HepG2 (cell line): ENCODE measurements around the gene BRD3. TPM values are rescaled to one million over a fixed set of nuclear protein-coding genes. Genes with fewer than 3 reads are reported as not detected.

Experiments used
- ATAC-seq: fragments of 200-7000 bp; cut with Tn5 transposase; 3 replicates; pipeline ENCODE4 v1.9.1; 2020; ENCODE audit warnings: mild to moderate bottlenecking, moderate library complexity
- BruUV-seq: library from RNA; stranded (reverse); fragments of 400-500 nt; replicated peaks from 2 replicates; lab custom pipeline; 2021; lab: Mats Ljungman, UMichigan
- CTCF ChIA-PET: fragments of 300-600 bp; formaldehyde crosslinking; extraction: SDS; loops from one replicate; lab custom pipeline; 2021; ENCODE audit warnings: low total read pairs, inconsistent platforms, low intra/inter-chr PET ratio; lab: Yijun Ruan, JAX
- POLR2A ChIA-PET: fragments of 350-600 bp; sonication (Branson Sonifier 250); formaldehyde crosslinking; loops from one replicate; lab custom pipeline; 2020; ENCODE audit warnings: antibody characterized with exemption, inconsistent platforms; lab: Yijun Ruan, JAX
- DNase-seq: peaks from one replicate; pipeline ENCODE4 v3.0.0-alpha.2; 2015; ENCODE audit warnings: low spot score
- FAIRE-seq: peaks from 3 replicates; lab custom pipeline; 2011; peaks lifted over from hg19 to GRCh38; lab: Jason Lieb, UNC
- H2AFZ ChIP-seq: one replicate; pipeline ENCODE4 v1.6.1; 2011; ENCODE audit warnings: low read length, inconsistent platforms
- H3K27ac ChIP-seq: fragments of 300-600 bp; 3 replicates; pipeline ENCODE4 v1.8.0; 2011; ENCODE audit warnings: mixed run types, mild to moderate bottlenecking, mixed read lengths, low read length, inconsistent platforms; ENCODE audit not compliant: insufficient read depth; ENCODE audit errors: extremely low read length
- H3K27me3 ChIP-seq, 2 experiments: fragments of 200-600 bp in 1 of 2; 2 replicates in 1 of 2; 3 replicates in 1 of 2; pipeline versions ENCODE4 v1.6.0 to v1.8.0; 2011; ENCODE audit warnings: low read length in 2 of 2, mild to moderate bottlenecking in 2 of 2, moderate library complexity in 2 of 2, inconsistent platforms in 1 of 2; ENCODE audit not compliant: insufficient read depth in 2 of 2, control insufficient read depth in 1 of 2
- H3K36me3 ChIP-seq, 2 experiments: fragments of 200-600 bp in 1 of 2; replicated peaks in 1 of 2; 2 replicates in 1 of 2; 3 replicates in 1 of 2; pipeline versions ENCODE4 v1.5.1 to v1.8.0; 2011; ENCODE audit warnings: low read length in 2 of 2, inconsistent platforms in 1 of 2; ENCODE audit not compliant: insufficient read depth in 2 of 2, control insufficient read depth in 1 of 2
- H3K4me1 ChIP-seq: 2 replicates; pipeline ENCODE4 v1.5.1; 2012; ENCODE audit warnings: low read length, inconsistent platforms; ENCODE audit not compliant: insufficient read depth
- H3K4me2 ChIP-seq: 2 replicates; pipeline ENCODE4 v1.6.0; 2011; ENCODE audit warnings: low read depth, low read length, inconsistent platforms
- H3K4me3 ChIP-seq, 3 experiments: fragments of 200-600 bp in 1 of 3; sonication (generic), shearing (Covaris generic) in 1 of 3; replicated peaks in 1 of 3; 2 replicates each; pipeline ENCODE4 v1.5.1; 2011 to 2016; ENCODE audit warnings: low read length in 3 of 3, inconsistent platforms in 2 of 3, low read depth in 2 of 3, mild to moderate bottlenecking in 2 of 3, control low read depth in 1 of 3, mixed read lengths in 1 of 3; ENCODE audit not compliant: insufficient read depth in 1 of 3
- H3K79me2 ChIP-seq: one replicate; pipeline ENCODE4 v1.6.1; 2011; ENCODE audit warnings: low read length, inconsistent platforms; ENCODE audit not compliant: insufficient read depth
- H3K9ac ChIP-seq: 2 replicates; pipeline ENCODE4 v1.6.0; 2011; ENCODE audit warnings: mild to moderate bottlenecking, low read depth, low read length, inconsistent platforms; ENCODE audit not compliant: insufficient read depth
- H3K9me3 ChIP-seq: 2 replicates; pipeline ENCODE4 v1.5.1; 2012; ENCODE audit warnings: mild to moderate bottlenecking, low read length
- H4K20me1 ChIP-seq: 2 replicates; pipeline ENCODE4 v1.6.0; 2011; ENCODE audit warnings: inconsistent platforms, mild to moderate bottlenecking, low read length, moderate library complexity; ENCODE audit not compliant: insufficient read depth
- UBTF ChIP-seq: sonication (generic); formaldehyde crosslinking; IDR thresholded peaks from 2 replicates; pipeline ENCODE4 v1.4.0; 2020; ENCODE audit warnings: mild to moderate bottlenecking, missing genetic modification reagents
- ZNF318 ChIP-seq: sonication (generic); formaldehyde crosslinking; IDR thresholded peaks from 2 replicates; pipeline ENCODE4 v1.4.0; 2020; ENCODE audit warnings: mild to moderate bottlenecking, missing genetic modification reagents
- ZNF687 ChIP-seq: sonication (generic); formaldehyde crosslinking; IDR thresholded peaks from 2 replicates; pipeline ENCODE4 v1.5.1; 2020; ENCODE audit warnings: mild to moderate bottlenecking, missing genetic modification reagents, moderate library complexity
- WGBS: methylation state at CpG from one replicate; pipeline ENCODE4 v1.1.6; 2017; ENCODE audit warnings: low lambda C conversion rate; 5-methylcytosine and 5-hydroxymethylcytosine counted together
- in situ Hi-C: cut with HindIII; loops from 2 replicates; pipeline ENCODE4 v1.10.0; 2017; ENCODE audit warnings: low pct_unique_long_range_greater_than_20kb; ENCODE audit not compliant: extremely low pct_ligation_motif_present
- intact Hi-C: fragments of 100-400 bp; cut with micrococcal nuclease; formaldehyde crosslinking; loops from one replicate; pipeline ENCODE4 v1.10.0; 2022; ENCODE audit not compliant: unreplicated experiment
- polyA plus RNA-seq, 8 experiments: library from polyadenylated mRNA; depleted of rRNA in 3 of 8; stranded (reverse) in 7 of 8; unstranded in 1 of 8; fragments of >200 nt; fragmentation: Illumina TruSeq in 4 of 8; extraction: Trizol in 4 of 8; gene quantifications; 2 replicates each; pipeline versions ENCODE4 v1.2.1 to v1.2.3, GENCODE V29; 2011 to 2016; ENCODE audit warnings: low read depth in 4 of 8, missing spikeins in 1 of 8, mixed read lengths in 1 of 8; ENCODE audit not compliant: insufficient read depth in 1 of 8
- total RNA-seq, 5 experiments: library from RNA; depleted of rRNA; stranded (reverse); fragments of >200 nt; fragmentation: Illumina TruSeq; extraction: Trizol; gene quantifications; 2 replicates each; pipeline ENCODE4 v1.2.3, GENCODE V29; 2016; ENCODE audit warnings: low read depth in 1 of 5

The BRD3 gene
- total and polyA plus RNA-seq, 2 of the 13 experiments (the other 11 are each of a cell fraction or from before 2014, with no cell fraction given), result 5.9 to 12.9 TPM

- POLR2A ChIA-PET, result interaction anchor here (1.7 kb wide), 1 partner anchor 12 kb away, joined by 6 read pairs; no protein-coding TSS in a partner anchor
Observed at GRCh38 chr9:134004881-134005280, 62.9 kb downstream of the BRD3 start.

More at GRCh38 chr9:134004881-134005280, 62.9 kb downstream of the BRD3 start:
- in situ Hi-C loops (no loop called here), intact Hi-C loops (no loop called here)
- no peaks in the 10 kb centered on the region for H3K9me3 ChIP-seq
- FAIRE-seq (no peak), DNase-seq (no peak), ATAC-seq (no peak; the same call in 2 of the 3 replicates)
- H3K27me3 ChIP-seq, result peaks cover 2 to 21% of the 10 kb centered on the region in 2 experiments; a peak in 3 of 5 replicates
- CTCF ChIA-PET, result no interaction called here
- peak overlapping the region in 1 of 3 experiments; percentile 40; a peak in 1 of 6 replicates for H3K4me3 ChIP-seq
- 50% methylated on average over 11 of the region's 14 CpGs for WGBS
- H3K36me3 ChIP-seq, result no peaks in the 10 kb centered on the region
- H3K9ac ChIP-seq, result no peak overlapping the region
- H4K20me1 ChIP-seq, result no peaks in the 10 kb centered on the region
- H3K79me2 ChIP-seq, result no peaks in the 10 kb centered on the region
- H3K27ac ChIP-seq, result no peak overlapping the region
- BruUV-seq, result no TSS peak
- peak overlapping the region; percentile 64 for H3K4me2 ChIP-seq
- H3K4me1 ChIP-seq, result peaks cover 13% of the 10 kb centered on the region
- 0 out of 2 replicates have a peak, but pooled peaks have one; percentile 7 for TF ChIP-seq ZNF687 (CRISPR knock-in tag)
- TF ChIP-seq ZNF318 (CRISPR knock-in tag), result no peak
- TF ChIP-seq UBTF (CRISPR knock-in tag), result 0 out of 2 replicates have a peak, but pooled peaks have one; percentile 1
- H2AFZ ChIP-seq, result no peak overlapping the region
